Activated naive CD4-positive, alpha-beta T cell (primary cell): ENCODE data around the gene BUD13.
"Not testable (repeated sequence)": the region's sequence is repeated elsewhere in the genome, so short reads cannot be mapped to it uniquely, and the experiment has no call there.

Experiments
- DNase-seq, 4 experiments: peaks; one replicate each; lab custom pipeline; 2025; lab: John Stamatoyannopoulos, UW

The BUD13 gene

DNA sequence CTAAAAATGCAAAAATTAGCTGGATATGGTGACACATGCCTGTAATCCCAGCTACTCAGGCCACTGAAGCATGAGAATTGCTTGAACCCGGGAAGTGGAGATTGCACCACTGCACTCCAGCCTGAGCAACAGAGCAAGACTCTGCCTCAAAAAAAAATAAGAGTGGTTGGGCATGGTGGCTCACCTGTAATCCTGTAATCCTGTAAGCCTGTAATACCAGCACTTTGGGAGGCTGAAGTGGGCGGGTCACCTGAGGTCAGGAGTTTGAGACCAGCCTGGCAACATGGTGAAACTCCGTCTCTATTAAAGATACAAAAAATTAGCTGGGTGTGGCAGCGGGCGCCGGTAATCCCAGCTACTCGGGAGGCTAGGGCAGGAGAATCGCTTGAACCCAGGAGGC is 16.7 kb downstream of the BUD13 start:
- not testable (repeated sequence) for DNase-seq

DNA sequence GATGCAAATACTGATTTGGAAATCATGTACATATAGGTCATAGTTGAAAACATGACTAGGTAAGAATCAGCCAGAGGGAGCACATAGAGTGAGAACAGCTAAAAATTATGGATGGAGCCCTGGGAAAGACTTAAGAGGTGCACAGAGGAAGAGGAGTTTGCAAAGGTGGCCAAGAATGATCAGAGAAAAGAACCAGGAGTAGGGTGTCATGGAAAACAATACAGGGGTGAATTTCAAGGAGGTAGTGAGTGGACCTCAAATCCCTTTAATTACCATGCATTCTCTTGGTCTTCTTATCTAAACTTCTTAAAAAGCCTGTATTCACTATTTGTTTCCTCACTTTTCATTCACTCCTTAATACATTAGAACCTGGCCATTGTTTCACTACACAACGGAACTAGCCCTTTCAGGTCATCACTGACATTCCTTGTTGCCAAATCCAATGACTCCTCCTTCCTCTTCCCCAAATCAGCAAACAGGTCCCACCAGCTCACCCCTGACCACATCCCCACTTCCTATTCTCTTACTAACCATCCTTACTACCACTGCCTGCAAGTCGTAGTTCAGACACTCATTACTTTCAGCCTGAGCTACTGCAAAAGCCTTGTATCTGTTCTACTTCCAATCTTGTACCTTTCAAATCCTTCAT is 22.6 kb downstream of the BUD13 start:
- DNase-seq, result no peak

DNA sequence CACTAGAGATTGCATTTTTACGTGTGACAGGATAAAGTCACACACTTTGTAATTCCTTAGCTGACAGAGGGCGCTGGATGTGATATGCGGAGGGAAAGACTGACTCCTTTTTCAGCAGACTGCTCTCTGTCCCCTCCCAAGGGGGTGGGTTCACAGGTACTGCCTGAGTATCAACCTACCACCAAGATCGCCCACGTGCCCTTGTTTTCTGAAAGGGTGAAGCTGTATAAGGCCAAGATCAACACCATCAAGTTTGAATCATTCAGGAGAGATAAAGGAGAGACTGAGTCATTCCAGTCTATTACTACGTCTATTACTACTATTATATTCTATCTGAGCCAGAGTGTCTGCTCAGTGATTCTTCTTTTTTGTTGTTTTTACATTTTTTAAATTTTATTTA is 30.7 kb downstream of the BUD13 start:
- DNase-seq, result no peak

DNA sequence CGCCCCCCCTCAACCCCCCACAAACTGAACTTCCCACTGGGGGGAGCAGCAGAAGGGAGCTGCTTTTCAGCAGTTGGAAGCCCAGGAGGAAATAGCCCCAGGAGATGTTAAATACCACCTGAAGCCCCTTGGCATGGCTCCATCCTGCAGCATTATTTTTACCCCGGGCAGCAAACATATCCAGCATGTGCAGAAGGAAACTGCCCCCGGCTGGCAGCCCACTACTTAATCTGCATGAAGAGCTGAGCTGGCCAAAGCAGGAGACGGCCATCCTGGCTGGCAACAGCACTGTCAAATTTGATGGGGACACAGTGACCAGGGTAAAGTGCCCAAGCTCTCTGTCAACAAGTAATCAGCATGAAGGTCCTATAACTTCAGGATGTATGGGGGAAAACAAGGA is 32.0 kb downstream of the BUD13 start:
- no peak for DNase-seq

DNA sequence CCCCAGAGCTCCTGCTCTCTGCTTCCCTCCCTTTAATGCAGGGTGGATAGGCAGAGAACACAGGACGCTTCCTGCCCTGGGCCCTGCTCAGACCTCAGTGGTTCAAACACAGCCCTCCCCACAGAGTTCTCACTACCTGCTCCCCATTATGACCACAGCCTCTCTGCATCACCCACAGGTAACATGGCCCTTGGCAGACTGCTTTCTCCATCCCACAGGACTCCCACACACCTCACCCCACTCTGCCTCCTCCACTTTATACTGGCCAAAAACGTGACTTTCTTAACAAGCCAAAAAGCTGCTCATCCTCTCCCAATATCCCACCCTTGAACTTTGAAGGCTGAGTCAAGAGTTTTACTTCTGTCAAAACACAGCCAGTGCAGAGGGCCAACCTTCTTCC is 33.8 kb downstream of the BUD13 start:
- no peak for DNase-seq

DNA sequence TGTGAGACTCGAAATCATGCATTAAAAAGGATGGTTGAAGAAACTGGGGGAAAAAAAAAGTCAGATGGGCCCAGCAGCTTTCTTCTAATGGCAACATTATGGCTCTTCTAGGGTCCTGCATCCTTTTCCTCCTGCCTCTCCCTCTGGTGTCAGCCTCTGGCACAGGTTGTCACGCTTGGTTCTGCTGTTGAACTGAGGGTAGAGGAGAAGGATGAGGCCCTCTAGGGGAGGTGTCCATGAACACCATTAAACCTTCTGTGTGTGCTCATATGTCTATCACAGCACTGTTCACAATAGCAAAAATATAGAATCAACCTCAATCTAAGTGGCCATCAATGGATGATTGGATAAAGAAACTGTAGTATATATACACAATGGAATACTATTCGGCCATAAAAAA is 36.0 kb downstream of the BUD13 start:
- no peak for DNase-seq

DNA sequence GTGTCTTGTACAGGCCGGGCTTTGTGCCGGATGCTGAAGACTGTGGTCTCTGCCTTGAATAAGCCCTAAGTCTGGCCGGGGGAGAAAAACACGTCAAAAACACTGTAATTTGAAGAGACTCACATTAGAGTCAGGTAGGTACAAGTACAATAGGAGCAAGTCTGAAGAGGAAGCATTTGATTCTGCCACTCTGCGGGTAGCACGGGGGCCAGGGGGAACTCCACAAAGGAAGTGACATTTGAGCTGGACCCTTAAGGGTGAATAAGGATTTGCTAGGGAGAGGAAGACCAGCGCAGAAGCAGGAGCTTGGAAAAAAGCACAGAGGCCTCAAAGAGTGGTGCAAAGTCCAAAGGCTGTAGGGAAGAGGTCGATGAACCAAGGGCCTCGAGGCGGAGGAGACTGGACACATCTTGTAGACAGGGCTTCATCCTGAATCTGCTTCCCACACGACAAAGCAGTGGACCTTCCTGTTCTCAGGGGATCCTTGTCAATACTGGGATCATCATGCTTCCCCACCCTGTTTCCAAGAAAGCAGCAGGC is 38.7 kb downstream of the BUD13 start:
- no peak for DNase-seq

DNA sequence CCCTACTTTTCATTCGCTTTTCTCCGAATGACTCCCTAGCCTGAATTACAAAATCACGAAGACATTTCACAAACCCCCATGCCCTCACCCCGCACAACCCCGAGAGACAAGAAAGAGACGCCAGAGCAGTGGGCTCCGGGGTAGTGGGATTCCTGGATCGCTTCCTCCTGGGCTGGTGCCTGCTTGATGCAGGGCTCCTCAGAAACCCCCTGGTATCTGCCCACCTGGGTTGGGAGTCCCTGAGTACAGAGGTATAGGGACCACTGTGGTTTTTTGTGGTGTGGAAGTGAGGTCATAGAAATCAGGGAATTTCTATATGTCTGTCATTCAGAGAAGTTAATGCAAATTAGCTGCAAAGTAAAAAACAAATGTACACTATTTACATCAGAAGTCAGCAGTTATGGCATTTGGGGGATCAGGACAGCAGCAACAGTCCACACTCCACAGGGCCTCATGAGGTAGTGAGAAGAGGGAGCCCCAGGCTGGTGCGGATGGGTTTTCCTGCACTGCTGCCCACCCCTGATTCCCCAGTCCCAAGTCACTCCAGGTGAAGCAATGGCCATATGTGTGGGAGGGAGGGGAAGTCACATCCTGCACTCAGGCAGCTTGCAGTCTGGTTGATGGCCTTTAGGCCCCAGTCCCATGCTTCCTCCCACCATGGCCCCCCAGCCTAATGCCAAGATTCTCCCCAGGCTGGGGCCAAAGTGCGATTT is 39.6 kb downstream of the BUD13 start:
- no peak for DNase-seq

DNA sequence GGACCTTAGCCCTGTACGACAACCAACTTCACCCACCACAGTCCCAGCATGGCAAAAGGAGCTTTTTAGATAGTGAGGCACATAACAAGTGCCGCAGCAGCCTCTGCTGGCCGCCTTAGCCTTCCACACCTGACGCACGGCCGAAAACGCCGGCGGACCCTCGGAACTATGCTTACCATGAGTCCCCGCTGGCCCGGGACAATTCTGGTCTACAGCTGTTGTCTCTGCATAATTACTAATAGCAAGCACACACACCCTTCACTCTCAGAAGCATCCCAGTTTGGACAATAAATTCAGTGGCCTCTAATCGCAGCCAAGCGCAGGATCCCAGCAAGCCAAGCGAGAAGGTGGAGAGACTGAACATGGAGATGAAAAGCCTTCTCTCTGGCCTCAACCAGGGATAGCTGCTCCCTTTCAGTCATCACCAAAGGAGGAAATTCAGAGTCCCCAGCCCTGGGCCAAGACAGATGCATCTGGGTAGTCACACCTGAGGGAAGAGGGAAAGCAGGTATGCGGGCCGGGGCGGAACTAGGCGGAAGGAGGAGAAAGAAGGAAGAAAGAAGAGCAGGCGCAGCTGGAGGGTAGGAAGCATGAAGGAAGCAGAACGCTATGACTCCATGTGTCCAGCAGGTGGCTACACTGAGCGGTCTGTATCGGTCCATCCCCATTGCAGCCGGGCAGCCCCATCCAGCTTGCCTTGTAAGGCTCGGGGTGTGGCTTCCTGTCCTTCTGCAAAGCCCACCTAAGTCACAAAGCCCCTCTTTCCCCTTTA is 40.3 kb downstream of the BUD13 start:
- DNase-seq, result peak in 3 of 4 experiments; percentile 6 to 35 (median 17)

DNA sequence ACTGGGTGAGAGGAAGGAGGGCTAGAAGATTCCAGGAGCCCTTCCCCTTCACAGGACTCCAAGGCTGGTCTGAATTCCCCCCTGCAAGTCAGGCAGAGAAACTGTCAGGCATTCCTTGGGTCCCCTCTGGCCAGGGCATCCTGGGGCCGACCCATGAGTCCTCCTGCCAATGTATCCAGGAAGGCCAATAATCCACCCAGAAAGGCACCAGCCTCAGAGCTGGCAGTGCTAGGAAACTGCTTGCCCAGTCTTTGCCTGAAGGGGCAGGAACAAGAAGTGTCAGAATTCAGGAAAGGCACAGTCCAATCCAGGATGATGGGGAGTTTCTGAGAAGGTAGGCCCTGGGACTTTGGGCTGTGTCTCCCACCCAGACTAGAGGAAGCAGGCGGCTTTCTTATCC is 41.0 kb downstream of the BUD13 start:
- no peak for DNase-seq

DNA sequence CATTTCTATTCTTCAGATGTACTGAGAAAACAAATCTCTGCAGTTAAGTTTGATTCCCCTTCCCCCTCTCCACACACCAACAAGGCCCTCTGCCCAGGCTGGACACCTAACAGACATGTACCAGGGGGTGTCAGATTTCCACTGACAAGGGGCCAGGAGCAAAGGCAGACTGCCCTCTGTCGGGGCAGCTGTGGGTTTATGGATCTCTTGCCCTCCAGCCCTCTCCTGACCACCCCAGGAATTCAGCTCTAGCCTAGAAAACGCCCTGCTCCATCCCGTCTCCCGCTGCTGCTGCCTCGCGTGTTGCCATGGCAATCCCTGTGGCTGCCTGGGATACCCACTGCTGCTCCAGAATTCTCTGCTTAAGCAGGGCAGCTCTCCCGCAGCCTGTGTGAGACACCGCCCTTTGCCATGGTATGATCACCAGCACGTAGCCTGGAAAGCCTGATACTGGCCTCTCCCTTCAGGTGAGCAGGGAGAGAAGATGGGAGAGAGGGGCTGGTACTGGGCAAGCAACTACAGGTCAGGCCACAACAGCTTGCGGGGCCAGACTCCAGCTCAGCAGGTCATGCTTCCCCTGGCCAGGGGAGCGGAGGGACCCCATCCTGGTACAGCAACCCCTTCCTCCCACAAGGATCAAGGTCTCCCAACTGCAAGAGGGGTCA is 41.6 kb downstream of the BUD13 start:
- no peak for DNase-seq

DNA sequence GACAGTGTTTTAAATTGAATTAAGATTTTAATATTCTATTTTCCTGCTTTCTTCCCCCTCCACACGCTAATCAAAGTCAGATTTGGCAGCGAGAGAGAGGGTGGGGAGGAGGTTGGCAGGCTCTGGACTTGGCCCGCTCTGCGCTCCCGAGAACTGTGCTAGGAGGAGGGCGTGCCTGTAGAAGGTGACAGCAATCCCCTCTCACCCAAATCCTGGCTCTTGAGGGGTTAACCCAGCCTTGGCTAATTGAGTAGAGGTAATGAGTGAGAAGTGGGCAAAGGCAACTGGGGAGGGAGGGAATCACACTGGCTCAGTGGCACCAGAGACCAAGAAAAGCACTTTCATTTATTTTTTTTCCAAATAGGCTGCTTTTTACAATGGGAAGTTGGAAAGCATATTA is 42.2 kb downstream of the BUD13 start:
- no peak for DNase-seq

DNA sequence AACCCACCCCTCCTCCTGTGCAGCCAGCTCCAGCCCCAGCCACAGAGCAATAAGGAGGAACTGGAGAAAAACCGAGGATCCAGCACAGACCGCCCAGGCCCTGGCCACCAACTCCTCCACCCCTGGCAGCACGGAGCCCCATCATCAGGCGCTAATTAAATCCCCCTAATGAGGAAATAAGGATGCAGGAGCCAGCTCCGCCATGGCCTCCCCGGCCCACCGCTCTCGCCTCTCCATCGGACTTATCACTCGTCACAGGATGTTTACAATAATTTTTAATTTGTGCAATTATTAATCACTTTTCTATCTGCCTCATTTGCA is 42.6 kb downstream of the BUD13 start:
- DNase-seq, result no peak

DNA sequence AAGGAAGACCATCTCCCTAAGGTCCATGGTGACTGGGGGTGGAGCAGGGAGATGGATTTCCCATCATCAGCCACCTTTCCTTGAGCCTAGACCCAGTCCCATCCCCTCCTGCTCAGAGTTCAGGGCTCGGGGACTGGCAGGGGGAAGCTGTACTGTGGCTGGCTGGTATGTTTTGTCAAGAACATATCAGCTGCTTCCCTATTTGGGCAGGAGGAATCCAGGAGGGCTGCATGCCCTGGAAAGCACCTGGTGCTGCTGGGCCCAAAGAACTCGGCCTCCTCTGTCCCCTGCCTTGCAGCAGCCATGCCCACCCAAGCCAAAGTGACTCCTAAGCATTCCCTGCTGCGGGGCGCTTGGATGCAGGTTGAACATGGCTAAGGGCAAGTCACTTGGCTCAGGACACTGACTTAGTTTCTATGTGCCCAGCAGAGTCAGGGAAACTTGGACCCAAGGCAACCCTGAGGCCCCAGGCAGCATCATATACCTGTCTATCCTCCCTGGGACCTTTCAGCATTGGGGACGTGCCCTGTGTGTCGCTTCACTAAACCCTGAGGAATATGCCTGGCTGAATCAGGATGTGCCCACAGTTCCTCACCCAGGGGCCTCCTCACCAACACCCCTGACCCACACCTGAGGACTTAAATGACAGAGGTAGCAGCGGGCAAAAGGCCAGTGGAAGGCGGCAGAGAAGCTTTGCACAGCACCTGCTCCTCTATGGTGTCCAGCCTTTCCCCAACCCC is 43.1 kb downstream of the BUD13 start:
- DNase-seq, result no peak

DNA sequence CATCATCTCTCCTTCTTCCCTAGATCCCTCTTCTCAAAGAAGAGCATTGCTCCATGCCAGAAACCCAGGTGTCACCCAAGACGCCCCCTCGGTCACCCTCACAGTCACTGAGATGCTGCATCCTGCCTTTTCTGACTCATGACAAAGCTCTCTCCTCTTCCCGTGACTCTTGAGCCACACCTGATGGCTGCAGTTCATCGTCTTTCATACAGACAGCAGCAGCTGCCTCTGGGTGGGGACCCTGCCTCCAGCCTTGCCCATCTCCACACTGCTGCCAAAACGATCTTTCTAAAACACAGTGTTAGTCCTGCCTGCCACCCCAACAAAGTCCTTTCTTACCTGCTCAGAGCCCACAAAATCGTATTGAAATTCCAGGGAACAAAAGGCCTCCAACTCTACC is 44.8 kb downstream of the BUD13 start:
- no peak for DNase-seq

DNA sequence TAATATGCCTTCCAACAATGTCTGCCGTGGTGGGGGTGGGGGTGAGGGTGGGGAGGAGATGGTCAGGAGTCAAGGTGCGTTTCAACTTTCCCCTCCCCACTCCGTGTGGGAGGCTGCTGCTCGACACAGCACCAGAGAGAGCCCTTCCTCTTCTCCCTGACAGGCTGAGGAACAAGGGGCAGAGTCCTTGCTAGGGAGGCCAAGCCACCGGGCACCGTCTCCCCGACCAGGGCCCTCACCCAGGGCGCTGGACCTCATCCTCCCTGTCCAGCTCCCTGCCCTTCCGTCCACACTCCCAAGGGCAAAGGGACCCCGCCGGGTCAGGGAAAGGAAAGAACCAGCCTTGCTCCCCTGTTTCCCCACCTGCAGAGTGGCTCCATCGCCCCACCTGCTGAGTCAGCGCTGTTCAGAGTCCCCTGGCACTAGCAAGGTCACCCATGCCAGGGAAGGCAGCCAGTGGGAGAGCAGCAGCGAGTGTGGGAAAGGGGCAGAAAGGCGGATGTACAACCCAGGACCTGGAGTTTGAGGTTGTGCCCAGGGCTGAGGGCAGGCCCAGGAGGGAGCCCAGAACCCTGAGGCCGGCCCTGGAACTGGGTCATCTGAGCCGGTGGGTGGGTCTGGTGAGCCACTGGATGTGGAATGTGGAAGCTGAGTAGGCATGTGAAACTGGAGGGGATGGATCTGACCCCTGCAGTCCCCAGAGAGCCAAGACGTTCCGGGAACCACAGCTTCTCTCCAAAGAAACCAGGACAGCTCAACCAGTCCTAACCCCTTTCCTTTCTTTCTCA is 47.2 kb downstream of the BUD13 start:
- no peak for DNase-seq

DNA sequence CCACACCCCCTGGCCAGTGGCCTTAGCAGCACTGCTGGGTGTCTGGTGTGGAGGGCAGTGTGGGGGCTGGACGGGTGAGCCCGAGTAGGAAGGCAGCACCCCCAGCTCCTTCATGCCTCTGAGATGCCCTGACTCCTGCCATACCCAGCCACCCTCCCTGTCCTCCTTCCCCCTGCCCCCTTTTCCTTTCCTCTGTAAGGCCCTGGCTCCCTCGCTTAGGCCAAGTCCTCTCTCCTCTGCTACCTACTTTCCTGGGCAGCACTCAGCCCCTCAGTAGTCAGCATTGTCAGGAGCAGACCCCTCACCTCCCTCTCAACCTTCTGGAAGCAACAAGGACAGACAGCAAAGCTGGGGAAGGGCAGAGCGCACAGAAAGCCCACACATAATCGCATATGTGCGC is 48.0 kb downstream of the BUD13 start:
- DNase-seq, result no peak

DNA sequence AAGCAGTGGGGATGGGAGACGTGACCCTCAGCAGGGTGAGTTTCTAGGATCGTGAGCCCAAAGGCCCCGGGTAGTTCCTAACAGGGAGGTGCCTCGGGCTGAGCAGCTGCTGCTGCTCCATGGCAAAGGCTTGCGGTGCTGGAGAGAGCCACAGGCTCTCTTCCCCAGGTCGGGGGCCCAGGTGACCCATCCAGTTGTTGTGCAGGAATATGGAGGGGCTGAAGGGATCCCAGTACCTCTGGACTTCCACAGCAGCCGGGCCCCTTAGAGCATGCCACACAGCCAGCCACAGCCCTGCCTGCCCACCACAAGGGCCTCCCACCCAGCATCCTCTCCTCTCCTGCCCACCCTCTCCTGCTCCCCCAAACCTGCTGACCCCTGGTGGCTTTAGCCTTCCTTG is 49.3 kb downstream of the BUD13 start:
- DNase-seq, result no peak

DNA sequence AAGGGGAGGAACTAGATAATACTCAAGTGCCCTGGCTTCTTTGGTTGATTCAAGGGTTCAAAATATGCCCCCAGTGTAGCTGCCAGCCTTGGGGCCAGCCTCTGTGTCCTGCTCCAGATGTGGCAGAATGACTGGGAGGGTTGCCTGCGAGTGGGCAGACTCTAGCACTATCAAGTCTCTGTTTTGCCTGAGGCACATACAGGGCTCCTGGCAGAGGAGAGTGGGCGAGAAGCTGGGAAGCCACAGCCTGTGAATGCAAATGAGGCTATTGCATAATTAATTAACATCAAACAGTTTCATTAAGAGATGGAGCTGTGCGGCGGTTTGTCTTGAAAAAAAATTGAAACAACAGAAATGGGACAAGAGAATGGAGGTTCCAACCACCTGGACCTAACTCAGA is 50.8 kb downstream of the BUD13 start:
- no peak for DNase-seq

DNA sequence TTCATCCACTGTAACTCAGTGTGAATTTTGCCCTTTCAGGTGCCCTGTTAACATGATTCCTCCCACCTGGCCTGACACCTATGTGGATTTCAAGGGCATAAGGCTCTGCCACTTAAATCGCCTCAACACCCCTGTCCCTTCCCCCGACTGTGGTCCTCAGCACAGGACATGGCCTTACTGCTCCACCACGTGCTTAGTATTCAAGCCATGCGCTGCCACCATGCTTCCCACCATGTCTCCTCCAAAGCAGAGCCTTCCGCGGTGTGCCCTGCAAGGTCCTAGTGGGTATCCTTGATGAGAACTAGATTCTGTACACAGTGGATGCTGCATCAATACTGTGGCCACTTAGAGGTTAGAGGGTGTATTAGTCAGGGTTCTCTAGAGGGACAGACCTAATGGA is 51.9 kb downstream of the BUD13 start:
- no peak for DNase-seq

DNA sequence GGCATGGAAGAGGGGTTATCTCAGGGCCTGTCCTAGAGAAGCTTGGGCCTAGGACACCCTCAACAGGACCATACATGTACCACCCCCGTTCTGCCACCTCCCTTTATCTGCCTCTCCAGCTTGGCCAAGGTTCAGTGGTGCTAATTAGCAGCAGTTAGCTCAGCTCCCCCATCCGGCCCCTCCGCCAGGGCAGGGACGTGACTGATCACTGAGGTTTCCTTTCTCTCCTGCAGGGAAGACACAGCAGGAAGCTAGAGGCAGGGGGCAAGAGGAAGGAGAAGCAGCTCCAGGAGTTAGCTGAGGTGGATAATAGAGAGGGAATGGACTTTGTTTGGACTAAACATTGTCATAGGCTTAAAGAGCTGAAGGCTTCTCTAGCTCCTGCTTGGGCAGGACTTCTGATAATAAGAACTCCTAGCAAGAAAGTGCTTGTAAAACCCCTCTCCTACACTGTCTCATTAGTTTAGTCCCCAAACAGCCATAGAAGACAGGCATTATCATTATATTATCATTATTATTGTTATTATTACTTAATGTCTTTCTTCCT is 53.8 kb downstream of the BUD13 start:
- no peak for DNase-seq
